ENCODE data around the gene ZNF280D.

GRCh38 chr15:56757875-56758274, 24.6 kb upstream of the ZNF280D start:
- TF ChIP-seq, protein P1, sequence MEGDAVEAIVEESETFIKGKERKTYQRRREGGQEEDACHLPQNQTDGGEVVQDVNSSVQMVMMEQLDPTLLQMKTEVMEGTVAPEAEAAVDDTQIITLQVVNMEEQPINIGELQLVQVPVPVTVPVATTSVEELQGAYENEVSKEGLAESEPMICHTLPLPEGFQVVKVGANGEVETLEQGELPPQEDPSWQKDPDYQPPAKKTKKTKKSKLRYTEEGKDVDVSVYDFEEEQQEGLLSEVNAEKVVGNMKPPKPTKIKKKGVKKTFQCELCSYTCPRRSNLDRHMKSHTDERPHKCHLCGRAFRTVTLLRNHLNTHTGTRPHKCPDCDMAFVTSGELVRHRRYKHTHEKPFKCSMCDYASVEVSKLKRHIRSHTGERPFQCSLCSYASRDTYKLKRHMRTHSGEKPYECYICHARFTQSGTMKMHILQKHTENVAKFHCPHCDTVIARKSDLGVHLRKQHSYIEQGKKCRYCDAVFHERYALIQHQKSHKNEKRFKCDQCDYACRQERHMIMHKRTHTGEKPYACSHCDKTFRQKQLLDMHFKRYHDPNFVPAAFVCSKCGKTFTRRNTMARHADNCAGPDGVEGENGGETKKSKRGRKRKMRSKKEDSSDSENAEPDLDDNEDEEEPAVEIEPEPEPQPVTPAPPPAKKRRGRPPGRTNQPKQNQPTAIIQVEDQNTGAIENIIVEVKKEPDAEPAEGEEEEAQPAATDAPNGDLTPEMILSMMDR (conservative IDR thresholded peaks at IDR 0.05), result no peak
- no peak for TF ChIP-seq ZFX (IDR thresholded peaks at IDR 0.05)
